Panc1 (cell line): ENCODE measurements around the gene OR6Y1.

Experiments used
- CTCF ChIP-seq: fragments of 450-650 bp; IDR thresholded peaks from 2 replicates; pipeline ENCODE4 v1.5.1; 2017; ENCODE audit warnings: mild to moderate bottlenecking
- REST ChIP-seq, 2 experiments: IDR thresholded peaks; 2 replicates each; pipeline ENCODE4 v1.6.1; 2011 to 2012; ENCODE audit warnings: low read depth in 2 of 2, control low read depth in 1 of 2, low read length in 1 of 2, mild to moderate bottlenecking in 1 of 2, moderate library complexity in 1 of 2; ENCODE audit not compliant: insufficient read depth in 1 of 2

GRCh38 chr1:158572226-158572625 lies 18.0 kb upstream of the OR6Y1 start:
- no peak for TF ChIP-seq REST (IDR thresholded peaks at IDR 0.05; ENCODE audit: insufficient read depth in 1 of 2, low read depth in 2 of 2, low read length in 1 of 2)
- TF ChIP-seq CTCF, result no peak
